HG03196 (cell line): ENCODE measurements around the gene HTR1B.

ENCODE experiments used
- ATAC-seq: cut with Tn5 transposase; IDR thresholded peaks from one replicate; pipeline ENCODE4 v1.9.1; 2021; ENCODE audit not compliant: unreplicated experiment

The HTR1B gene

DNA sequence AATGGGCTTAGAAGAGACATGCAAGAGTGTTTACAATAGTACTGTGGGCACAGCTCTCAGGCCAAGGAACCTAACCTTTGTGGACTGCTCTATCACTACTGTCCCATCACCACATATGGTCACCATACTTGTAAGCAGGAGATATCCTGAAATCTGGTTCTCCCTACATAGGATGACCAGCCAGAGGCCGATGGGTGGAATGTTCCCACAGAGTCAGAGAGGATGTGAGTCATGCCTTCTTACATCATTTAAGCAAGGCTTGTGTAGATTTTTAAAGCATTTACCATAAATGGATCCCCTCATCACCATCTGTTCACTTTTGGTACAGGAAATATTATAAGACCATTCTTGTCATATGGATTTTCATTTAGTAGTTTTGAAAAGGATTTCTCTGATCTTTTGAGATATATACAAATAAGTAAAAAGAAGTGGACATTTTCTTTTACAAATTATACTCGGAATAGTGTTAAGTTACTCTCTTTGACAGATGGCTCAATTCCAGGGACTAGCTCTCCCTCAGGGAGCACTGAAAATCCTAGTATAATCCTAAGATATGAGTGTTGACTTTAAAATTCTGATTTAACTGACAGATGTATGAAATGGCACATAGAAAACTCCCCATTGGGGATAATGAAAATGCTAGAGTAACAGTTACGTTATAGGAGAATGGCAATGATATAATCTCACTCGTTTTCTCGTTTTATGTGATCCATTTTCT is 6.6 kb downstream of the HTR1B start:
- ATAC-seq: no peak

DNA sequence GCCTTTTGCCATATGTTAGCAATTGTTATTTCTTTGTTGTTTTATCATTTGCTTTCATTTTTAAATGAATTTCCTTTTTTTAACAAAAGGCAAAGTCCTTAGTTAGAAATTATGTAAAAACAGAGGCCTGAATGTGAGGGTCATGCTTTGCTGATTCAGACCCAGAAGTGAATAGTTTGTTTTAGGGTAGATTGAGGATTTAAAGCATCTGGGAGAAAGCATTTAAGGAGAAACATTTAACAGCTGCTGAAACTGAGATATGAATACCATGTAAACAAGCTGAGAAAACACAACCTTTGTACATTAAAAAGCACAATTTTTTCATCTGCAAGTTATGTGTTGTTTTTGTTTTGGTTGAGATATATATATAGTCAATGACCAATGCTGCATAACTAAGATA is 8.0 kb downstream of the HTR1B start:
- ATAC-seq: no peak

GRCh38 chr6:77454386-77454785 is 8.9 kb downstream of the HTR1B start:
- no peak for ATAC-seq

- ATAC-seq: no peak
Observed at GRCh38 chr6:77451466-77451865, 11.8 kb downstream of the HTR1B start.

GRCh38 chr6:77450924-77451323 is 12.4 kb downstream of the HTR1B start:
- ATAC-seq: no peak

DNA sequence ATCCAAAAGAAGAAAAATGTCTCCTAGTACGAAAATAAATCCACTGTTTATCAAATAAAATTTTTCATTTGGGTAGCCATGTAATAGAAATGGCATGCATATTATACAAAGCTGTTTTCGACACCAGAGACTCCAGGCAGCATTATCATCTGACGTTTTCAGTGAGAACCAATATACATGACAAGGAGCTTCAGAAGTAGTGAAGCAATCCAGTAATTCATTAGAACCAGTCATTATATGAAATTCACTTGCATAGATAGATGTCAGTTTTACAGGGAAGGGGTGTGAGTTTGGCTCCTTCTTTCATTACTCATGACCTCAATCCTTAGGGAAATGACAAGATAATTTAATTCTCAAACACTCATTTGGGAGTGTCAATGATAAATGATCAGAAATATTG is 14.7 kb downstream of the HTR1B start:
- no peak for ATAC-seq

- no peak for ATAC-seq
Observed at GRCh38 chr6:77447254-77447653, 16.0 kb downstream of the HTR1B start.

- no peak for ATAC-seq
Observed at GRCh38 chr6:77446249-77446648, 17.0 kb downstream of the HTR1B start.

DNA sequence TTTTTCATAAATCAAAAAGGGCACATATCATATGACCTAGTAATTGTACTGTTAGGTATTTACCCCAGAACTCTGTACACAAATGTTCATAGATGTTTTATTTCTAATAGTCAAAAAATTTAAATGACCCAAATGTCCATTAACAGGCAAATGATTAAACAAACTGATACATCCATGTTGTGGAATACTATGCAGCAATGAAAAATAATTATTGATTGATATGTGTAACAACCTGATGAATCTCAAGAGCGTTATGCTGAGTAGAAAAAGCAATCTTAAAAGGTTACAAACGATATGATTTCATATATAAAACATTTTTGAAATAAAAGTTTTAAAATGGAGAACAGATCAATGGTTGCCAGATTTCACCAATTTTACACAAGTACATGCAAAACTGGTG is 18.1 kb downstream of the HTR1B start:
- no peak for ATAC-seq

DNA sequence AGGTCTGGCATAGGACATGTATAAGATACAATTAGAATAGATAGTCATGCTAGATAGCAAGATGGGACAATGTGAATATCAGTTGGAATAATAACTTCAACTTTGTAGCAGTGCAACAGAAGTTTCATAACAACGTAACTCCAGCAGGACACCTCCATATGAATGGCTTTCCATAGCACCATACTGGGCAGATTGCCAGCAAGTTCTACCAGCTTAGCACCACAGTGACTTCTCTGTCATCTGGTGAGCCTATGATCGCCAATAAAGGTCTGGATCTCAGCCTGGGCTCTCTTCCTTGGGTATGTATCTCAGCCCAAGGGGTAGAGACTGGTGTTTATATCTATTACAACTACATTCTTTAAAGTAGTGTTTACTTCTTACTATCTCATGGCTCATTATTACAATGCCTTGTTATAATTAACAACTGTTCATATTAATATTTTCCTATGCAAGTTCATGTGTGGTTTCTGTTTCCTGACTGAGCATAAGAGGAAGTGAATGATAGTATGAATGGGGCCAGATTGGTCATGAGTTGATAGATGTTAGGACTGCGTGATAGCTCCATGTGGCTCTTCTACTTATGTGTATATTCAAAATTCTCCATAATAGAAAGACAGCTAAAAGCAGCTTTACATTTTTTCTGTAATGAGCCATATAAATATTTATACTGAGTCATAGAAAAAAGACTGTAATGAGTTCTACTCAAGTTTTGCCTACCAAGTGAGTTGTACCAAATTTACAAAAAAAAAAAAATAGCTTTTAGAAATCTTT is 22.9 kb downstream of the HTR1B start:
- ATAC-seq: no peak

DNA sequence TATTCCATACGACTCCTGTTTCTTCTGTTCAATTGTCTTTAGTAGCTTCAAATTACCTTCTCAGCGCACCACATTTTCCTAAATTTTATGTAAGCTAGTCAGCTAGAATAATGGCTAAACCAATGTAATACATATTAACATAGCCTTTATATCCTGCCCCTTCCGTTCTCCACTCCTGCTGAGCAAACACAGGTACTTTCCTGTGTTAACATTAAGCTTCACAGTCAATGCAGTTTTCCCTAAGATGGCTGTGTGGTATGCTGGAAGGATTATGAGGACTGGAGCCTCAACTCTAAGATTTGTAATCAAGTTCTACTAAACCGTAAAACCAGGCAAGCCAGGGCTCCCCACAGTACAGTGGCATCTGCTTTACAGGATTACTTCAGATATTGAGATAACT is 29.4 kb downstream of the HTR1B start:
- ATAC-seq: no peak

DNA sequence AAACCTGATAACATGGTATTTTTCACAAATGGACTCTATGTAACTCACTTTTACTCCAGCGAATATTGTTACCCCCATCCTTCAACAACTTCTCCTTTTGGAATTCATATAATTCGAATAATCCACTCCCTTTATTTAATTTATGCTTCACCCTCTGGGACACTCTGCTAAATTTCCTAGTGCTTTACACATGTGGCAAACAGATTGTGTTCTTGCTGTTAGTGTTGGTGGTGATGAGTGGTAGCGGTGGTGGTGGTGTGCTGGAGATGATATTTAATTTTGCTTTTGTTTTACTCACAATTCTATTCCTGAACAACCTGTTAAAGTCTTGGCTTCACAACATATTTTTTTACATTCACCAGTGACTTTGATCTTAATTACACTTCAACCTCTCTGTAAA is 32.8 kb downstream of the HTR1B start:
- ATAC-seq: no peak

DNA sequence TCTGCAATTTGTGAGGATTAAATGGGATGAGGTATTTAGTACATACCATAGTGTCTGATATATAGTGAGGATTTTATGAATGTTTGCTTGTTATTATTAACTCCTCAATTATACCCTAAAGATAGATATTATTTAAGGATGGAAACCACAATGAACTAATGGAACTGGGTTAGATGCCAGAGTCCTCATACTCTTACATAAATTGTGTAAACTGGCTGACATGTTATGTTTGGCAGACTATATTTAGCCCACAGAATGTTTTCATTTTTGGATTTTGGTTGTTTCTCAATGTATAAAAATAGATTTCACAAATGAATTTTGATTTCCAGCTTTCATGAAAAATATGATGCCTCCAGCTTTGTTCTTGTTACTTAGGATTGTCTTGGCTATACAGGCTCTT is 37.6 kb downstream of the HTR1B start:
- ATAC-seq: no peak

DNA sequence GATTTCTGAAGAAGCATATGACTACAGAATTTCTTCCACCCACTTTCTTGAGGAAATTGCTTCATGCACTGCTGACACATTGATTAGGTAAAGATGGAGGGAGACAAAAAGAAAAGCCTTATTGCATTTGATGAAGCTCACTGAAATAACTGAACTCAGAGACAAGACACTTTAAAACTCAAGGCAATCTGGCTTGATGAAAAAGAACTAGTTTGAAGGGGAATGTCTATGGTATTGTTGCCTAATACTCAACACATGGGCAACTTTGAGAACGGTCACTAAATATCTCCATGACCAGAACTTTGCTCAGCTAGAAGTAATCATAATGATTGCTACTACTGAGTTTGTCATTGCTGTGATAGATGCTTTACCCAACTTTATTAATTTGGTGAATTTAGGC is 38.1 kb downstream of the HTR1B start:
- no peak for ATAC-seq

GRCh38 chr6:77424761-77425160 is 38.5 kb downstream of the HTR1B start:
- ATAC-seq: no peak

DNA sequence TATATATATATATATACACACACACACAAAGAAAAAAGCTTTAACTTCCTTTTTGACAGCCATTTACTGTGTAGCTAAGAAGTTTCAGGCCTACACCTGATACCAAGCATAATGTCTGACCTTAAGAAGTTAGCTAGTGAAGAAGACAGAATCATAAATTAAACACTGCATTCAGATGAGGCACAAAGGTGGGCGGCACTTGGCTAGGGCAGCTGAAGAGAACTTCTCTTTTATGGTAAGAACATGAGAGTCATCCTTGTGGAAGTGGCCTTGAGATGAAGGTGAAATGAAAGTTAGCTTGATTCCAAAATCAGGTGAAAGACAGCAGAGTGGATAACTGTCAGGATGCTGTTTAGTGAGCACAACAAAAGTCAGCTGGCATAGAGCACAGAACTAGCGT is 46.5 kb downstream of the HTR1B start:
- no peak for ATAC-seq

GRCh38 chr6:77415706-77416105 is 47.6 kb downstream of the HTR1B start:
- ATAC-seq: no peak
